CD4-positive, CD25-positive, alpha-beta regulatory T cell (primary cell): Measurements from ENCODE around the gene PCF11. TPM values are rescaled to one million over a fixed set of nuclear protein-coding genes. Genes with fewer than 3 reads are reported as not detected.
"Not testable (repeated sequence)": the region's sequence is repeated elsewhere in the genome, so short reads cannot be mapped to it uniquely, and the experiment has no call there.

Experiments
- ATAC-seq, 2 donors: fragments of 150-1000 bp; cut with Tn5 transposase; one replicate each; pipeline ENCODE4 v1.10.0; 2021; ENCODE audit warnings: low read depth in 2 of 2, moderate number of reproducible peaks in 2 of 2, moderate library complexity in 1 of 2
- DNase-seq, 3 donors: peaks; one replicate each; pipeline versions ENCODE4 v3.0.0 to v3.0.0-alpha.2; 2012 to 2022; ENCODE audit warnings: mixed read lengths in 1 of 3
- H3K27ac ChIP-seq: one replicate; pipeline ENCODE4 v1.7.0; 2013; ENCODE audit warnings: mild to moderate bottlenecking, low read length; ENCODE audit not compliant: insufficient read depth, poor library complexity, severe bottlenecking
- H3K27me3 ChIP-seq: one replicate; pipeline ENCODE4 v1.7.0; 2013; ENCODE audit warnings: low read length; ENCODE audit not compliant: control insufficient read depth, insufficient read depth
- H3K36me3 ChIP-seq: one replicate; pipeline ENCODE4 v1.7.0; 2013; ENCODE audit warnings: mild to moderate bottlenecking, low read length, moderate library complexity; ENCODE audit not compliant: control insufficient read depth, insufficient read depth
- H3K4me1 ChIP-seq: 2 replicates; pipeline ENCODE4 v1.7.0; 2013; ENCODE audit warnings: mild to moderate bottlenecking, low read length; ENCODE audit not compliant: insufficient read depth, control insufficient read depth, poor library complexity, severe bottlenecking
- H3K4me3 ChIP-seq: one replicate; pipeline ENCODE4 v1.7.0; 2013; ENCODE audit warnings: low read depth, mild to moderate bottlenecking, low read length, moderate library complexity
- H3K9me3 ChIP-seq, 2 experiments: 1 replicate in 1 of 2; 2 replicates in 1 of 2; pipeline ENCODE4 v1.7.0; 2013; ENCODE audit warnings: low read length in 2 of 2, mild to moderate bottlenecking in 1 of 2, moderate library complexity in 1 of 2; ENCODE audit not compliant: control insufficient read depth in 2 of 2
- H3K27ac Mint-ChIP-seq, 3 donors: one replicate each; pipeline ENCODE4 v1.8.0; 2020 to 2022; ENCODE audit warnings: mild to moderate bottlenecking in 3 of 3, mixed read lengths in 3 of 3, moderate library complexity in 2 of 3
- H3K27me3 Mint-ChIP-seq: one replicate; pipeline ENCODE4 v1.8.0; 2022; ENCODE audit warnings: mild to moderate bottlenecking, mixed read lengths
- H3K36me3 Mint-ChIP-seq: one replicate; pipeline ENCODE4 v1.8.0; 2020; ENCODE audit warnings: mixed read lengths
- H3K4me1 Mint-ChIP-seq, 4 donors: one replicate each; pipeline ENCODE4 v1.8.0; 2020 to 2022; ENCODE audit warnings: mixed read lengths in 4 of 4, mild to moderate bottlenecking in 1 of 4
- H3K4me3 Mint-ChIP-seq, 4 donors: one replicate each; pipeline ENCODE4 v1.8.0; 2020 to 2022; ENCODE audit warnings: mild to moderate bottlenecking in 4 of 4, mixed read lengths in 4 of 4, moderate library complexity in 3 of 4
- H3K9me3 Mint-ChIP-seq, 7 donors: one replicate each; pipeline ENCODE4 v1.8.0; 2020 to 2022; ENCODE audit warnings: mixed read lengths in 7 of 7, mild to moderate bottlenecking in 3 of 7, moderate library complexity in 2 of 7
- polyA plus RNA-seq, 4 donors: library from polyadenylated mRNA; unstranded; fragments of 300-500 nt; fragmentation: Illumina TruSeq; gene quantifications; one replicate each; pipeline ENCODE4 v1.2.3, GENCODE V29; 2021
- total RNA-seq: library from RNA; stranded (reverse); gene quantifications from one replicate; pipeline ENCODE4 v1.2.3, GENCODE V29; 2022

PCF11 gene
- total and polyA plus RNA-seq, 5 donors from 2014 or later, result 19.2 to 161 (median 30.9) TPM

- not testable (repeated sequence) for H3K9me3 Mint-ChIP-seq, H3K9me3 ChIP-seq, H3K27ac Mint-ChIP-seq, H3K4me1 Mint-ChIP-seq, H3K4me3 ChIP-seq, H3K27me3 ChIP-seq, H3K27ac ChIP-seq, ATAC-seq, H3K36me3 ChIP-seq, H3K27me3 Mint-ChIP-seq, H3K4me3 Mint-ChIP-seq, DNase-seq, H3K36me3 Mint-ChIP-seq, H3K4me1 ChIP-seq
Measured at GRCh38 chr11:83133266-83133665, 23.7 kb upstream of the PCF11 start.

DNA sequence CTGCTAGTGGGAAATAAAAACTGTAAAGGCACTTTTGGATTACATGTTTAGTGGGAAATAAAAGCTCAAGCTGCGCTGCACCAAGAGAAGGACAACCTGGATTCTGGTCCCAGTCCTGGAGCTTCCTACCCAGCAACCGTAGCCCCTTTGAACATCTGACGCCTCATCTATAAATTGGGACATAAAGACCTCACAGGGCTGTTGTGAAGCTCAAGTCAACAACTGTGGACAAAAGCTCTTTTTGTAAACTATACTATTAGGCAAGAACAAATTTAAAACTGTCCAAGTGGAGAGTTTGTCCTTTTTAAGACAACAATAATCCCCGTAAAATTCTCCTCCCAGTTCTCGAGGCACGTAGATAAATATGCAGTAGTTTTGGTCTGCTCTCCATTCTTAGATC, 17.6 kb upstream of the PCF11 start:
- Histone ChIP-seq H3K27ac (no peak overlapping the region), H3K4me3 (no peak overlapping the region), H3K9me3 (no peaks in the 10 kb centered on the region), H3K27me3 (no peaks in the 10 kb centered on the region), H3K4me1 (no peaks in the 10 kb centered on the region), H3K36me3 (no peaks in the 10 kb centered on the region)
- DNase-seq (no peak), ATAC-seq (no peak)
- H3K4me3 Mint-ChIP-seq, result no peak overlapping the region
- no peak overlapping the region for H3K27ac Mint-ChIP-seq
- peaks cover 12% of the 10 kb centered on the region for H3K27me3 Mint-ChIP-seq
- peaks cover 0 to 4% (median 0%) of the 10 kb centered on the region in 4 donors for H3K4me1 Mint-ChIP-seq
- peaks cover 0 to 2% (median 0%) of the 10 kb centered on the region in 7 donors for H3K9me3 Mint-ChIP-seq
- no peaks in the 10 kb centered on the region for H3K36me3 Mint-ChIP-seq

DNA sequence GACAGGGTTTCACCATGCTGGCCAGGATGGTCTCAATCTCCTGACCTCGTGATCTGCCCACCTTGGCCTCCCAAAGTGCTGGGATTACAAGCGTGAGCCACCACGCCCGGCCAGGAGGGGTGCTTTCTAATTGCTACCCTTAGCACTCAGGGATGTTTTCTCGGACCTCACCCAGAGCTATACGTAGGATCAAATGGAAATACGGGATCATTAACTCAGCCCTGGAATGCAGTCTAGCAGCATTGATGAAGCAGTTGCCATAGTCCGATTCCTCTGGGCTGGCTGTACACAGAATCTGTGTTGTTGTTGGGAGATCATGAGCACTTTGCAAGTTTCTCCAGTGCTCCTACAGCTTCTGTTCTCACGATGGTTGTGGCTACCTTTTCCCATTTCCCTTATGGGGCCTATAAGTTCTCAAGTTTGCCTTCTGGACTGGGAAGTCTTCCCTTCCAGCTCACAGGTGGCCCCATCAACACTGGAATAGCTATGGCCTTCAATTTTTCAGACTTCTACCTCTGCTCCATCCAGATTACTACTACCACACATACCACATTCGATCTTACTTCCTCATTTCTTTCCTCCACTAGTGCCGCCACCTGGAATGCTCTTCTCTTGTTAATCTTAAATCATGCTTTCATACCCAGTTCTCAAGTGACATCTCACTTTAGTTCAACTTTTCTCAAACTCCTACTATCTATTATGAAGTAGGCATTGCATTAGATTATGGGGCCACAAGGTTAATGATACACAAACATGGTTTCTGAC, 16.1 kb upstream of the PCF11 start:
- no peak overlapping the region for H3K4me3 ChIP-seq
- H3K4me1 ChIP-seq, result no peaks in the 10 kb centered on the region
- H3K27ac ChIP-seq, result no peak overlapping the region
- Mint-ChIP-seq H3K27me3 (peaks cover 12% of the 10 kb centered on the region), H3K4me1 (peaks cover 0 to 8% (median 0%) of the 10 kb centered on the region in 4 donors), H3K4me3 (no peak overlapping the region), H3K9me3 (peaks cover 0 to 1% (median 0%) of the 10 kb centered on the region in 7 donors), H3K27ac (peak overlapping the region; percentile 8 to 64 (median 13)), H3K36me3 (no peaks in the 10 kb centered on the region)
- H3K27me3 ChIP-seq, result peaks cover 1% of the 10 kb centered on the region
- no peaks in the 10 kb centered on the region for H3K9me3 ChIP-seq
- no peaks in the 10 kb centered on the region for H3K36me3 ChIP-seq
- DNase-seq (no peak), ATAC-seq (no peak)

- Mint-ChIP-seq H3K27ac (no peak overlapping the region), H3K4me1 (peaks cover 0 to 4% (median 2%) of the 10 kb centered on the region in 4 donors)
Measured at GRCh38 chr11:83147895-83148294, 9.0 kb upstream of the PCF11 start.

GRCh38 chr11:83150450-83150849, 6.5 kb upstream of the PCF11 start:
- Histone ChIP-seq H3K4me3 (no peak overlapping the region), H3K9me3 (no peaks in the 10 kb centered on the region), H3K4me1 (peaks cover 2% of the 10 kb centered on the region), H3K27ac (no peak overlapping the region), H3K36me3 (no peaks in the 10 kb centered on the region), H3K27me3 (no peaks in the 10 kb centered on the region)
- H3K27ac Mint-ChIP-seq, result peak overlapping the region in 1 of 3 donors; percentile 12
- peaks cover 15% of the 10 kb centered on the region for H3K27me3 Mint-ChIP-seq
- DNase-seq (no peak), ATAC-seq (no peak)
- peaks cover 0 to 7% (median 3%) of the 10 kb centered on the region in 4 donors for H3K4me1 Mint-ChIP-seq
- H3K4me3 Mint-ChIP-seq, result no peak overlapping the region
- peaks cover 0 to 3% (median 0%) of the 10 kb centered on the region in 7 donors for H3K9me3 Mint-ChIP-seq
- H3K36me3 Mint-ChIP-seq, result no peaks in the 10 kb centered on the region

More at GRCh38 chr11:83147895-83148294, 9.0 kb upstream of the PCF11 start:
- Mint-ChIP-seq H3K9me3 (peaks cover 0 to 3% (median 0%) of the 10 kb centered on the region in 7 donors), H3K4me3 (no peak overlapping the region), H3K36me3 (no peaks in the 10 kb centered on the region), H3K27me3 (peaks cover 20% of the 10 kb centered on the region)
- no peaks in the 10 kb centered on the region for H3K36me3 ChIP-seq
- DNase-seq (no peak), ATAC-seq (no peak)
- no peaks in the 10 kb centered on the region for H3K9me3 ChIP-seq
- no peak overlapping the region for H3K4me3 ChIP-seq
- no peak overlapping the region for H3K27ac ChIP-seq
- H3K27me3 ChIP-seq, result peaks cover 1% of the 10 kb centered on the region
- no peaks in the 10 kb centered on the region for H3K4me1 ChIP-seq

DNA sequence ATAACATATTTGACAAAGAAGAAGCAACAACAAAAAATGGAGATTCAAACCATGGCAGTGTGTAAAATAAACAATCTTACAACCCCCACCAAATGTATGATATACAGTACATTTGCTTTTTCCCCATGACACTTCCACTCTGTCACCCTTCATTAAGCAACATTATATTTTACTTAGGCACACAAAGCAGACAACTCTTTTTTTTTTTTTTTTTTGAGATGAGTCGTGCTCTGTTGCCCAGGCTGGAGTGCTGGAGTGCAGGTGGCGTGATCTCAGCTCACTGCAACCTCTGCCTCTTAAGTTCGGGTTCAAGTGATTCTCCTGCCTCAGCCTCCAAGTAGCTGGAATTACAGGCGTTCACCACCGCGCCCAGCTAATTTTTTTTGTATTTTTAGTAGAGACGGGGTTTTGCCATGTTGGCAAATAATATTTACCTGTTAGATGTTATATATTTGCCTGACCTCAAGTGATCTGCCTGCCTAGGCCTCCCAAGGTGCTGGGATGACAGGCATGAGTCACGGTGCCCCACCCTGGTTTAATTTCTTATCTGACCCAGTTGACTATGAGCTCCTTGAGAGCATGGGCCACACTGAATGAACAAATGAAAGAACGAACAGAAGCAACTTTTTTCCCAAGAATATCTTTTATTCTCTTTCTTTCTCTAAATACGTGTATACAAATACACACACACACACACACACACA, 5.5 kb upstream of the PCF11 start:
- Histone ChIP-seq H3K27me3 (no peaks in the 10 kb centered on the region), H3K4me1 (peaks cover 5% of the 10 kb centered on the region), H3K4me3 (no peak overlapping the region), H3K9me3 (no peaks in the 10 kb centered on the region), H3K36me3 (no peaks in the 10 kb centered on the region), H3K27ac (no peak overlapping the region)
- H3K4me3 Mint-ChIP-seq, result no peak overlapping the region
- H3K27me3 Mint-ChIP-seq, result peaks cover 17% of the 10 kb centered on the region
- peaks cover 0 to 9% (median 9%) of the 10 kb centered on the region in 4 donors for H3K4me1 Mint-ChIP-seq
- H3K27ac Mint-ChIP-seq, result no peak overlapping the region
- H3K36me3 Mint-ChIP-seq, result no peaks in the 10 kb centered on the region
- no peak for ATAC-seq
- peaks cover 0 to 3% (median 0%) of the 10 kb centered on the region in 7 donors for H3K9me3 Mint-ChIP-seq
- no peak for DNase-seq

GRCh38 chr11:83152264-83152663, 4.7 kb upstream of the PCF11 start:
- Histone ChIP-seq H3K36me3 (no peaks in the 10 kb centered on the region), H3K9me3 (no peaks in the 10 kb centered on the region), H3K4me1 (peaks cover 5% of the 10 kb centered on the region), H3K4me3 (no peak overlapping the region), H3K27ac (no peak overlapping the region), H3K27me3 (no peaks in the 10 kb centered on the region)
- Mint-ChIP-seq H3K9me3 (peaks cover 0 to 3% (median 0%) of the 10 kb centered on the region in 7 donors), H3K36me3 (no peaks in the 10 kb centered on the region), H3K27me3 (peaks cover 25% of the 10 kb centered on the region), H3K4me1 (peaks cover 0 to 11% (median 9%) of the 10 kb centered on the region in 4 donors), H3K4me3 (peak overlapping the region in 1 of 4 donors; percentile 37), H3K27ac (no peak overlapping the region)
- ATAC-seq, result no peak
- no peak for DNase-seq
